HepG2 (cell line): ENCODE data around the gene PAIP2. TPM values are rescaled to one million over a fixed set of nuclear protein-coding genes. Genes with fewer than 3 reads are reported as not detected.
A peak's percentile ranks its signal among the peaks of the same experiment; 100 is the strongest.

Experiments used
- ATAC-seq: fragments of 200-7000 bp; cut with Tn5 transposase; 3 replicates; pipeline ENCODE4 v1.9.1; 2020; ENCODE audit warnings: mild to moderate bottlenecking, moderate library complexity
- BruUV-seq: library from RNA; stranded (reverse); fragments of 400-500 nt; replicated peaks from 2 replicates; lab custom pipeline; 2021; lab: Mats Ljungman, UMichigan
- CTCF ChIA-PET: fragments of 300-600 bp; formaldehyde crosslinking; extraction: SDS; loops from one replicate; lab custom pipeline; 2021; ENCODE audit warnings: low total read pairs, inconsistent platforms, low intra/inter-chr PET ratio; lab: Yijun Ruan, JAX
- POLR2A ChIA-PET: fragments of 350-600 bp; sonication (Branson Sonifier 250); formaldehyde crosslinking; loops from one replicate; lab custom pipeline; 2020; ENCODE audit warnings: antibody characterized with exemption, inconsistent platforms; lab: Yijun Ruan, JAX
- DNase-seq: peaks from one replicate; pipeline ENCODE4 v3.0.0-alpha.2; 2015; ENCODE audit warnings: low spot score
- FAIRE-seq: peaks from 3 replicates; lab custom pipeline; 2011; peaks lifted over from hg19 to GRCh38; lab: Jason Lieb, UNC
- H2AFZ ChIP-seq: one replicate; pipeline ENCODE4 v1.6.1; 2011; ENCODE audit warnings: low read length, inconsistent platforms
- H3K27ac ChIP-seq: fragments of 300-600 bp; 3 replicates; pipeline ENCODE4 v1.8.0; 2011; ENCODE audit warnings: mixed run types, mild to moderate bottlenecking, mixed read lengths, low read length, inconsistent platforms; ENCODE audit not compliant: insufficient read depth; ENCODE audit errors: extremely low read length
- H3K27me3 ChIP-seq, 2 experiments: fragments of 200-600 bp in 1 of 2; 2 replicates in 1 of 2; 3 replicates in 1 of 2; pipeline versions ENCODE4 v1.6.0 to v1.8.0; 2011; ENCODE audit warnings: low read length in 2 of 2, mild to moderate bottlenecking in 2 of 2, moderate library complexity in 2 of 2, inconsistent platforms in 1 of 2; ENCODE audit not compliant: insufficient read depth in 2 of 2, control insufficient read depth in 1 of 2
- H3K36me3 ChIP-seq, 2 experiments: fragments of 200-600 bp in 1 of 2; replicated peaks in 1 of 2; 2 replicates in 1 of 2; 3 replicates in 1 of 2; pipeline versions ENCODE4 v1.5.1 to v1.8.0; 2011; ENCODE audit warnings: low read length in 2 of 2, inconsistent platforms in 1 of 2; ENCODE audit not compliant: insufficient read depth in 2 of 2, control insufficient read depth in 1 of 2
- H3K4me1 ChIP-seq: 2 replicates; pipeline ENCODE4 v1.5.1; 2012; ENCODE audit warnings: low read length, inconsistent platforms; ENCODE audit not compliant: insufficient read depth
- H3K4me2 ChIP-seq: 2 replicates; pipeline ENCODE4 v1.6.0; 2011; ENCODE audit warnings: low read depth, low read length, inconsistent platforms
- H3K4me3 ChIP-seq, 3 experiments: fragments of 200-600 bp in 1 of 3; sonication (generic), shearing (Covaris generic) in 1 of 3; replicated peaks in 1 of 3; 2 replicates each; pipeline ENCODE4 v1.5.1; 2011 to 2016; ENCODE audit warnings: low read length in 3 of 3, inconsistent platforms in 2 of 3, low read depth in 2 of 3, mild to moderate bottlenecking in 2 of 3, control low read depth in 1 of 3, mixed read lengths in 1 of 3; ENCODE audit not compliant: insufficient read depth in 1 of 3
- H3K79me2 ChIP-seq: one replicate; pipeline ENCODE4 v1.6.1; 2011; ENCODE audit warnings: low read length, inconsistent platforms; ENCODE audit not compliant: insufficient read depth
- H3K9ac ChIP-seq: 2 replicates; pipeline ENCODE4 v1.6.0; 2011; ENCODE audit warnings: mild to moderate bottlenecking, low read depth, low read length, inconsistent platforms; ENCODE audit not compliant: insufficient read depth
- H3K9me3 ChIP-seq: 2 replicates; pipeline ENCODE4 v1.5.1; 2012; ENCODE audit warnings: mild to moderate bottlenecking, low read length
- H4K20me1 ChIP-seq: 2 replicates; pipeline ENCODE4 v1.6.0; 2011; ENCODE audit warnings: inconsistent platforms, mild to moderate bottlenecking, low read length, moderate library complexity; ENCODE audit not compliant: insufficient read depth
- HOXD1 ChIP-seq: sonication (generic); formaldehyde crosslinking; IDR thresholded peaks from 2 replicates; pipeline ENCODE4 v1.5.0; 2020; ENCODE audit warnings: missing genetic modification reagents
- KDM1A ChIP-seq: IDR thresholded peaks from 2 replicates; pipeline ENCODE4 v1.6.1; 2016; ENCODE audit warnings: missing compliant biosample characterization
- REXO4 ChIP-seq: sonication (generic); formaldehyde crosslinking; IDR thresholded peaks from 2 replicates; pipeline ENCODE4 v1.8.0; 2022; ENCODE audit warnings: missing genetic modification reagents, mild to moderate bottlenecking, borderline replicate concordance
- TBX2 ChIP-seq: sonication (generic); formaldehyde crosslinking; IDR thresholded peaks from 2 replicates; pipeline ENCODE4 v1.5.0; 2020; ENCODE audit warnings: missing genetic modification reagents, mild to moderate bottlenecking, borderline replicate concordance
- XRCC5 ChIP-seq: fragments of 200-400 bp; formaldehyde crosslinking; optimal IDR thresholded peaks from 2 replicates; pipeline ENCODE3; 2017; ENCODE audit warnings: mild to moderate bottlenecking, low read length
- YEATS2 ChIP-seq: sonication (generic); formaldehyde crosslinking; IDR thresholded peaks from 2 replicates; pipeline ENCODE4 v1.4.0; 2020; ENCODE audit warnings: missing genetic modification reagents, borderline replicate concordance
- ZNF570 ChIP-seq: sonication (generic); formaldehyde crosslinking; IDR thresholded peaks from 2 replicates; pipeline ENCODE4 v1.4.0; 2020; ENCODE audit warnings: mild to moderate bottlenecking, missing genetic modification reagents, borderline replicate concordance
- ZNF749 ChIP-seq: sonication (generic); formaldehyde crosslinking; IDR thresholded peaks from 2 replicates; pipeline ENCODE4 v1.8.0; 2022; ENCODE audit warnings: mild to moderate bottlenecking, missing genetic modification reagents, moderate library complexity, borderline replicate concordance
- WGBS: methylation state at CpG from one replicate; pipeline ENCODE4 v1.1.6; 2017; ENCODE audit warnings: low lambda C conversion rate; 5-methylcytosine and 5-hydroxymethylcytosine counted together
- in situ Hi-C: cut with HindIII; loops from 2 replicates; pipeline ENCODE4 v1.10.0; 2017; ENCODE audit warnings: low pct_unique_long_range_greater_than_20kb; ENCODE audit not compliant: extremely low pct_ligation_motif_present
- intact Hi-C: fragments of 100-400 bp; cut with micrococcal nuclease; formaldehyde crosslinking; loops from one replicate; pipeline ENCODE4 v1.10.0; 2022; ENCODE audit not compliant: unreplicated experiment
- polyA plus RNA-seq, 8 experiments: library from polyadenylated mRNA; depleted of rRNA in 3 of 8; stranded (reverse) in 7 of 8; unstranded in 1 of 8; fragments of >200 nt; fragmentation: Illumina TruSeq in 4 of 8; extraction: Trizol in 4 of 8; gene quantifications; 2 replicates each; pipeline versions ENCODE4 v1.2.1 to v1.2.3, GENCODE V29; 2011 to 2016; ENCODE audit warnings: low read depth in 4 of 8, missing spikeins in 1 of 8, mixed read lengths in 1 of 8; ENCODE audit not compliant: insufficient read depth in 1 of 8
- total RNA-seq, 5 experiments: library from RNA; depleted of rRNA; stranded (reverse); fragments of >200 nt; fragmentation: Illumina TruSeq; extraction: Trizol; gene quantifications; 2 replicates each; pipeline ENCODE4 v1.2.3, GENCODE V29; 2016; ENCODE audit warnings: low read depth in 1 of 5
- TF ChIP-seq, protein P1 (sequence below): sonication (generic); formaldehyde crosslinking; IDR thresholded peaks from 2 replicates; pipeline ENCODE4 v1.5.0; 2020; ENCODE audit warnings: missing genetic modification reagents
- TF ChIP-seq, protein P2 (sequence below): sonication (generic); formaldehyde crosslinking; IDR thresholded peaks from 2 replicates; pipeline ENCODE4 v1.9.0; 2021; ENCODE audit warnings: mild to moderate bottlenecking, missing genetic modification reagents
- TF ChIP-seq, protein P3 (sequence below): IDR thresholded peaks from 2 replicates; pipeline ENCODE4 v1.6.1; 2016; ENCODE audit warnings: low read depth, borderline replicate concordance
- TF ChIP-seq, protein P4 (sequence below): sonication (generic); formaldehyde crosslinking; IDR thresholded peaks from 2 replicates; pipeline ENCODE4 v1.4.0; 2020; ENCODE audit warnings: mild to moderate bottlenecking, missing genetic modification reagents, borderline replicate concordance

Gene PAIP2
- total and polyA plus RNA-seq, 2 of the 13 experiments (the other 11 are each of a cell fraction or from before 2014, with no cell fraction given) = 61.5 to 76.3 TPM

DNA sequence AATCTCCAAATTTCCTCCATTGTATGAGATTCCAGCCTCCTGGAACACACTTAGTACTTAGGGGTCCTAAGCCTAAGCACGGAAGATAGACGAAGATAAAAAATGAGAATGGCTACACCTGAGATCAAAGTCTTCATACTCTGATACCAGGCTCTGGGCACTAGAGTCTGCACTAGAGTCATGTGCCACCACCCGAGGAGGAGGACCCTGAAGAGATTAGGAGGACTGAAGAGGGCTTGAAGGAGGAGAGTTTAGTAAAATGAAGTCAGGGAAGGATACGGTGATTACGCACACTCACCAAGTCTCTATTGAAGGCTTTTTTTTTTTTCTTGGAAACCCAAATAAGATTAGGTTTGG is 62.8 kb downstream of the PAIP2 start:
- intact Hi-C loops = no loop called here
- DNase-seq (no peak), ATAC-seq (peak; percentile 6), FAIRE-seq (no peak)
- WGBS = 25% methylated on average over 5 of the region's 5 CpGs
- Histone ChIP-seq H3K27me3 (no peaks in the 10 kb centered on the region), H3K9me3 (no peaks in the 10 kb centered on the region), H4K20me1 (no peaks in the 10 kb centered on the region; the same call in 1 of the 2 replicates), H3K36me3 (no peaks in the 10 kb centered on the region; a peak in 2 of 5 replicates), H3K9ac (peak overlapping the region; percentile 76), H2AFZ (peak overlapping the region; percentile 34), H3K4me3 (peak overlapping the region; percentile 59 to 77 (median 60)), H3K4me1 (peaks cover 52% of the 10 kb centered on the region), H3K4me2 (peak overlapping the region; percentile 99), H3K79me2 (peaks cover 2% of the 10 kb centered on the region), H3K27ac (peak overlapping the region; percentile 78)
- no TSS peak for BruUV-seq
- in situ Hi-C loops = no loop called here
- POLR2A ChIA-PET = interaction anchor here (1.0 to 1.4 kb wide), 5 partner anchors 13 to 98 kb away, joined by 3 to 8 read pairs (median 5); partner anchors contain the start of genes DNAJC18 and SLC23A1
- CTCF ChIA-PET = no interaction called here
- no peak for TF ChIP-seq ZNF749
- TF ChIP-seq TBX2 (CRISPR knock-in tag) = 0 out of 2 replicates have a peak, but pooled peaks have one; percentile 7
- TF ChIP-seq, protein P1, sequence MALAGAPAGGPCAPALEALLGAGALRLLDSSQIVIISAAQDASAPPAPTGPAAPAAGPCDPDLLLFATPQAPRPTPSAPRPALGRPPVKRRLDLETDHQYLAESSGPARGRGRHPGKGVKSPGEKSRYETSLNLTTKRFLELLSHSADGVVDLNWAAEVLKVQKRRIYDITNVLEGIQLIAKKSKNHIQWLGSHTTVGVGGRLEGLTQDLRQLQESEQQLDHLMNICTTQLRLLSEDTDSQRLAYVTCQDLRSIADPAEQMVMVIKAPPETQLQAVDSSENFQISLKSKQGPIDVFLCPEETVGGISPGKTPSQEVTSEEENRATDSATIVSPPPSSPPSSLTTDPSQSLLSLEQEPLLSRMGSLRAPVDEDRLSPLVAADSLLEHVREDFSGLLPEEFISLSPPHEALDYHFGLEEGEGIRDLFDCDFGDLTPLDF = no peak
- TF ChIP-seq XRCC5 = no peak
- TF ChIP-seq REXO4 (CRISPR knock-in tag) = no peak
- no peak for TF ChIP-seq HOXD1 (CRISPR knock-in tag)
- TF ChIP-seq ZNF570 (CRISPR knock-in tag) = no peak
- TF ChIP-seq YEATS2 (CRISPR knock-in tag) = no peak
- TF ChIP-seq, protein P2, sequence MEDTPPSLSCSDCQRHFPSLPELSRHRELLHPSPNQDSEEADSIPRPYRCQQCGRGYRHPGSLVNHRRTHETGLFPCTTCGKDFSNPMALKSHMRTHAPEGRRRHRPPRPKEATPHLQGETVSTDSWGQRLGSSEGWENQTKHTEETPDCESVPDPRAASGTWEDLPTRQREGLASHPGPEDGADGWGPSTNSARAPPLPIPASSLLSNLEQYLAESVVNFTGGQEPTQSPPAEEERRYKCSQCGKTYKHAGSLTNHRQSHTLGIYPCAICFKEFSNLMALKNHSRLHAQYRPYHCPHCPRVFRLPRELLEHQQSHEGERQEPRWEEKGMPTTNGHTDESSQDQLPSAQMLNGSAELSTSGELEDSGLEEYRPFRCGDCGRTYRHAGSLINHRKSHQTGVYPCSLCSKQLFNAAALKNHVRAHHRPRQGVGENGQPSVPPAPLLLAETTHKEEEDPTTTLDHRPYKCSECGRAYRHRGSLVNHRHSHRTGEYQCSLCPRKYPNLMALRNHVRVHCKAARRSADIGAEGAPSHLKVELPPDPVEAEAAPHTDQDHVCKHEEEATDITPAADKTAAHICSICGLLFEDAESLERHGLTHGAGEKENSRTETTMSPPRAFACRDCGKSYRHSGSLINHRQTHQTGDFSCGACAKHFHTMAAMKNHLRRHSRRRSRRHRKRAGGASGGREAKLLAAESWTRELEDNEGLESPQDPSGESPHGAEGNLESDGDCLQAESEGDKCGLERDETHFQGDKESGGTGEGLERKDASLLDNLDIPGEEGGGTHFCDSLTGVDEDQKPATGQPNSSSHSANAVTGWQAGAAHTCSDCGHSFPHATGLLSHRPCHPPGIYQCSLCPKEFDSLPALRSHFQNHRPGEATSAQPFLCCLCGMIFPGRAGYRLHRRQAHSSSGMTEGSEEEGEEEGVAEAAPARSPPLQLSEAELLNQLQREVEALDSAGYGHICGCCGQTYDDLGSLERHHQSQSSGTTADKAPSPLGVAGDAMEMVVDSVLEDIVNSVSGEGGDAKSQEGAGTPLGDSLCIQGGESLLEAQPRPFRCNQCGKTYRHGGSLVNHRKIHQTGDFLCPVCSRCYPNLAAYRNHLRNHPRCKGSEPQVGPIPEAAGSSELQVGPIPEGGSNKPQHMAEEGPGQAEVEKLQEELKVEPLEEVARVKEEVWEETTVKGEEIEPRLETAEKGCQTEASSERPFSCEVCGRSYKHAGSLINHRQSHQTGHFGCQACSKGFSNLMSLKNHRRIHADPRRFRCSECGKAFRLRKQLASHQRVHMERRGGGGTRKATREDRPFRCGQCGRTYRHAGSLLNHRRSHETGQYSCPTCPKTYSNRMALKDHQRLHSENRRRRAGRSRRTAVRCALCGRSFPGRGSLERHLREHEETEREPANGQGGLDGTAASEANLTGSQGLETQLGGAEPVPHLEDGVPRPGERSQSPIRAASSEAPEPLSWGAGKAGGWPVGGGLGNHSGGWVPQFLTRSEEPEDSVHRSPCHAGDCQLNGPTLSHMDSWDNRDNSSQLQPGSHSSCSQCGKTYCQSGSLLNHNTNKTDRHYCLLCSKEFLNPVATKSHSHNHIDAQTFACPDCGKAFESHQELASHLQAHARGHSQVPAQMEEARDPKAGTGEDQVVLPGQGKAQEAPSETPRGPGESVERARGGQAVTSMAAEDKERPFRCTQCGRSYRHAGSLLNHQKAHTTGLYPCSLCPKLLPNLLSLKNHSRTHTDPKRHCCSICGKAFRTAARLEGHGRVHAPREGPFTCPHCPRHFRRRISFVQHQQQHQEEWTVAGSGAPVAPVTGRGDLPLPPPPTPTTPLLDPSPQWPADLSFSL = no peak
- no peak for TF ChIP-seq KDM1A
- TF ChIP-seq, protein P3, sequence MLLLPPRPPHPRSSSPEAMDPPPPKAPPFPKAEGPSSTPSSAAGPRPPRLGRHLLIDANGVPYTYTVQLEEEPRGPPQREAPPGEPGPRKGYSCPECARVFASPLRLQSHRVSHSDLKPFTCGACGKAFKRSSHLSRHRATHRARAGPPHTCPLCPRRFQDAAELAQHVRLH (CRISPR knock-in tag) = no peak
- TF ChIP-seq, protein P4, sequence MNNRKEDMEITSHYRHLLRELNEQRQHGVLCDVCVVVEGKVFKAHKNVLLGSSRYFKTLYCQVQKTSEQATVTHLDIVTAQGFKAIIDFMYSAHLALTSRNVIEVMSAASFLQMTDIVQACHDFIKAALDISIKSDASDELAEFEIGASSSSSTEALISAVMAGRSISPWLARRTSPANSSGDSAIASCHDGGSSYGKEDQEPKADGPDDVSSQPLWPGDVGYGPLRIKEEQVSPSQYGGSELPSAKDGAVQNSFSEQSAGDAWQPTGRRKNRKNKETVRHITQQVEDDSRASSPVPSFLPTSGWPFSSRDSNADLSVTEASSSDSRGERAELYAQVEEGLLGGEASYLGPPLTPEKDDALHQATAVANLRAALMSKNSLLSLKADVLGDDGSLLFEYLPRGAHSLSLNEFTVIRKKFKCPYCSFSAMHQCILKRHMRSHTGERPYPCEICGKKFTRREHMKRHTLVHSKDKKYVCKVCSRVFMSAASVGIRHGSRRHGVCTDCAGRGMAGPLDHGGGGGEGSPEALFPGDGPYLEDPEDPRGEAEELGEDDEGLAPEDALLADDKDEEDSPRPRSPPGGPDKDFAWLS (CRISPR knock-in tag) = no peak
